ENCODE results near the gene ARRDC3.
"Not testable (repeated sequence)": the region's sequence is repeated elsewhere in the genome, so short reads cannot be mapped to it uniquely, and the experiment has no call there.

ARRDC3 gene

DNA sequence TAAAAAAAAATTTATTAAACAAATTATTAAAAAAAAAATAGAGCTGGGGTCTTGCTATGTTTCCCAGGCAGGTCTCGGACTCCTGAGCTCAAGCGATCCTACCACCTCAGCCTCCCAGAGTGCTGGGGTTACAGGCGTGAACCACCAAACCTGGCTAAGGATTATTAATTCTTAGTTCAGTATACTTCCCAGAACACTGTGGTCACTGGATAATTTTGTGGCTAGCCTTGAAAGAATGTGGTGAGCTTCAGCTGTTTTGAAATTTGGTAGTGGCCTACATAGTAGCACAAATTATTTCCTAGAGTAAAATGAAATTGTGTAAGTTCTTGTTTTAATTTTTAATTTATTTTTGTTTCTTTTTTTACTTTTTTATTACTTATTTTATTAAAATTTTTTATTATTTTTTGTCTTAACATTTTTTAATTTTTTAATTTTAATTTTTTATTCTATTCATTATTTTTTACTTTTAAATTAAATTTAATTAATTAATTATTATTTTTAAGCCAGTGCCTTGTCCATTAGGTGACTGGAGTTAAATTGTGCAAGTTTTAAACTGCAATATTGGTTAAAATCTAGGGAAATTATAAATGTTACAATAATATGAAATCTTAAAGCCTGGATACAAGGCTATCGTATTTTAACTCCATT is 23.0 kb downstream of the ARRDC3 start:
- DNase-seq: no peak

- no peak for DNase-seq
Observed at GRCh38 chr5:91357806-91358205, 25.3 kb downstream of the ARRDC3 start.

DNA sequence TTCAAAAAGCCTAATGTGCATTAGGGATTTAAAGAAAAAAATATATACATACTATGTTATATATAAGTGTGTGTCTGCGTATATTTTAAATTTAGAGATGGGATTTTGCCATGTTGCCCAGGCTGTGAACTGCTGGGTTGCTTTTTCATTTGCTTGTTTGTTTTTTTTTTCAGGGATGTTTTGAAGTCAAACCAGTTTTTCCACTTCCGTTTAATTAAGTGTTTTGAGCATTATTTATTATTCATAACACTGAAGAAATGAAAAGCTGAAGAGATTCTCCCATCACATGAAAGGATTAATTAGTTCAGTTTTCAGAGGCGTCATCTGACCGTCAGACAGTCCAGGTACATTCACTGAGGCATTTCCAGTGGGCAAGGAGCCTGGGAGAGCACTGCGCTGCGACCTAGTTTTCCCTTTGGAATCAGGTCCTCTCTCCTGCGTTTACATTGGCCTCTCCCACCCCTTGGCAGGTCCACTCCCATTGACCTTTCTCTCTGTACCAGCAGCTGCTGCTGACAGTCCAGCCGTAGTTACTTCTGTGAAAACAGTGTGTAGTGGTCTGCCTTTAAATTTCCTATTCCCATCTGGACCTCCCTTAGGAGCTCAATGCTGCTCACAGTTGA is 26.0 kb downstream of the ARRDC3 start:
- no peak for DNase-seq

DNA sequence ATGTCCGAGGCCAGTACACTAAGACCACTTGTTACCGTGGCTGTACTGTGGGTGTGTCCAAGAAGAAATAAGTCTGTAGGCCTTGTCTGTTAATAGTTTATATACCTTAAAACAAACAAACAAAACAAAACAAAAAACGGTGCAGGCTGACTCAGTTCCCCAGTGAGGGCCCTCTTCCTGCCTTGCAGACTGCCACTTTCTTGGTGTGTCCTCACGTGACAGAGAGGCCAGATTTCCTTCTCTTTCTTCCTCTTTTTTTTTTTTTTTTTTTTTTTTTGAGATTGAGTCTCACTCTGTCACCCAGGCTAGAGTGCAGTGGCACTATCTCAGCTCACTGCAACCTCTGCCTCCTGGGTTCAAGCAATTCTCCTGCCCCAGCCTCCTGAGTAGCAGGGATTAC is 28.2 kb downstream of the ARRDC3 start:
- DNase-seq: not testable (repeated sequence)

GRCh38 chr5:91352831-91353695 is 30.1 kb downstream of the ARRDC3 start:
- DNase-seq: no peak

DNA sequence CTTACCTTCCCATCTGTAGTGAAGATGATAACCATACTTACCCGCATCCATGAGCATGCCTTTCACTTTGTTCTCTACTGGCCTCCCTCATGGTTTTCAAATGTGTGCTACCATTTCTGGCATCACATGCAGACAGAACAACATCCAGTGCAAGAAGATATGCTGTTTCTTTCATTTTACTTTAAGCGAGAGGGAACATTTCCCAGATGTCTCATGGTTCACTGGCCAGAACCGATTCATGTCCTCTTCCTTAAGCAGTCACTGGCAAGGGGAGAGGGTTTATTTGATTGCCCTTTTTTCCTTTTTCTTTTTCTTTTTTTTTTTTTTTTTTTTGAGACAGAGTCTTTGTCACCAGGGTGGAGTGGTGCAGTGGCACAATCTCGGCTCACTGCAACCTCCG is 37.7 kb downstream of the ARRDC3 start:
- peak; percentile 21 for DNase-seq

DNA sequence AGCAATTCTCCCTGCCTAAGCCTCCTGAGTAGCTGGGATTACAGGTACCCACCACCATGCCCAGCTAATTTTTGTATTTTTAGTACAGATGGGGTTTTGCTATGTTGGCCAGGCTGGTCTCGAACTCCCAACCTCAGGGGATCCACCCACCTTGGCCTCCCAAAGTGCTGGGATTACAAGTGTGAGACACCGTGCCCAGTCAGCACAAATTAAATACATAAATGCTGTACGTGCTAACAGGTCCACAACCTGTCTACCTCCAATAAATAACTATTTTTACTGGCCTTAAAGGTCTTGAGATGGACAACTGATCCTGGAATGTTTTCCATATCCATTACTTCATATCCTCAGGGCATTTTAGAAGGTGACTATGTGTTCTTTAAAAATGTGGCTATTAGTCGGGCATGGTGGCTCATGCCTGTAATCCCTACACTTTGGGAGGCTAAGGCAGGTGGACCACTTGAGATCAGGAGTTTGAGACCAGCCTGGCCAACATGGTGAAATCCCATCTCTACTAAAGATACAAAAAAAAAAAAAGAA is 38.4 kb downstream of the ARRDC3 start:
- not testable (repeated sequence) for DNase-seq

GRCh38 chr5:91343916-91344315 is 39.2 kb downstream of the ARRDC3 start:
- no peak for DNase-seq

GRCh38 chr5:91342931-91343330 is 40.2 kb downstream of the ARRDC3 start:
- DNase-seq: not testable (repeated sequence)

DNA sequence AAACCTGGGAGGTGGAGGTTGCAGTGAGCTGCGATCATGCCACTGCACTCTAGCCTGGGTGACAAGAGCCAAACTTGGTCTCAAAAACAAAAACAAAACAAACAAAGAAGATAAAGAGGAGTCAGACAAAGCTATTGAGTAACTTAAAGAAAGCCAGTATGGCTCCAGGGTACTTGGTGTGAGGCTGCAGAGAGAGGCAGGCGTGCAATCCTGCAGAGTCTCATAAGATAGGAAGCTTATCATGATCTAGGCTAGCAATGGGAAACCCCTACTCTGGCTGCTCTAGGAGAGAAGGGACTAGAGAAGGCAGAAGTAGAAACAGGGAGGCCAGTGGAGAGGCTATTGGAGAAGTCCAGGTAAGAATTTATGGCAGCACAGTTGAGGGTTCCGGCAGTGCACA is 42.0 kb downstream of the ARRDC3 start:
- no peak for DNase-seq

GRCh38 chr5:91340532-91340931 is 42.6 kb downstream of the ARRDC3 start:
- DNase-seq: no peak

- DNase-seq: no peak
Observed at GRCh38 chr5:91339063-91339705, 43.9 kb downstream of the ARRDC3 start.

- DNase-seq: peak; percentile 75
Observed at GRCh38 chr5:91332267-91333045, 50.7 kb downstream of the ARRDC3 start.

GRCh38 chr5:91331705-91332104 is 51.4 kb downstream of the ARRDC3 start:
- no peak for DNase-seq

GRCh38 chr5:91329283-91329682 is 53.8 kb downstream of the ARRDC3 start:
- no peak for DNase-seq

DNA sequence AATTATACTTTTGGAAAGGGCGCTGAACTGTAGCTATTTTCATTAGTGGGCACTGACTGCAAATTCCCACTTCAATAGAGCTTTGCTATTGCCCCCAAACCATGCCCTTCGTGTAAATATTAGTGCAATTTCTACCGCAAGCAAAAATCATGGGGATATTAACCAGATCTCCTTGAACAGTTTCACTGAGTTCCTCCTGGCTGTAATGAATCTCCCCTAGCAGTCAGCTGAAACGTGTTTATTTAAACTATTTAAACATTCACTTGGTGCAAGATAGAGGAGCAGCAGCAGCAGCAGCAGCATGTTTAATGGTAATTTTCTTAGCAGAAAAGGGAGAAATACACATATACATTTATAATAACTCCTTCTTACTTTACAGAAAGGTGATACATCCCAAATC is 54.4 kb downstream of the ARRDC3 start:
- peak; percentile 29 for DNase-seq

- DNase-seq: not testable (repeated sequence)
Observed at GRCh38 chr5:91322981-91323380, 60.1 kb downstream of the ARRDC3 start.

DNA sequence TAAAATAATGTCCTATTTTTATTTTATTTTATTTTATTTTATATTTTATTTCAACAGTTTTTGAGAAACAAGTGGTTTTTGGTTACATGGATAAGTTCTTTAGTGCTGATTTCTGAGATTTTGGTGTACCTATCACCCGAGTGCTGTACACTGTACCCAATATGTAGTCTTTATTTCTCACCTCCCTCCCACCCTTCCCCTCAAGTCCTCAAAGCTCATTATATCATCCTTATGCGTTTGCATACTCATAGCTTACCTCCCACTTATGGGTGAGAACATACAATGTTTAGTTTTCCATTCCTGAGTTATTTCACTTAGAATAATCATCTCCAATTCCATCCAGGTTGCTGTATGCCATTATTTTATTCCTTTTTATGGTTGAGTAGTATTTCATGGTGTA is 63.5 kb downstream of the ARRDC3 start:
- no peak for DNase-seq

DNA sequence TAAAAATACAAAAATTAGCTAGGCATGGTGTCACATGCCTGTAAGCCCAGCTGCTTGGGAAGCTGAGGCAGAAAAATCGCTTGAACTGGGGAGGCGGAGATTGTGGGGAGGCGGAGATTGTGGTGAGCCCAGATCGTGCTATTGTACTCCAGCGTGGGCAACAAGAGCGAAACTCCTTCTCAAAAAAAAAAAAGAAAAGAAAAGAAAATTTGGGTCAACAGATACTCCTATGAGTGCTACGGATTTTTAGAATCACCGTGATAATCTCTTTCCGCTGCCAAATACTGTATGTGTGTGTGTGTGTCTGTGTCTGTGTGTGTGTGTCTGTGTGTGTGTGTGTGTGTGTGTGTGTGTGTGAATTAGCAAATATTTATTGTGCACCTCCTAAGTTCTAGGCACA is 64.4 kb downstream of the ARRDC3 start:
- no peak for DNase-seq
